ENCODE results near the gene FTO. TPM values are rescaled to one million over a fixed set of nuclear protein-coding genes. Genes with fewer than 3 reads are reported as not detected.

Gene FTO
- total RNA-seq, 1 donor from 2014 or later = 67.7 TPM

- intact Hi-C loops (cut with micrococcal nuclease) = loop anchor here (10.0 kb wide), 1 partner anchor 179 kb away; no protein-coding TSS in a partner anchor
Measured at GRCh38 chr16:53895433-53895832, 191.5 kb downstream of the FTO start.

DNA sequence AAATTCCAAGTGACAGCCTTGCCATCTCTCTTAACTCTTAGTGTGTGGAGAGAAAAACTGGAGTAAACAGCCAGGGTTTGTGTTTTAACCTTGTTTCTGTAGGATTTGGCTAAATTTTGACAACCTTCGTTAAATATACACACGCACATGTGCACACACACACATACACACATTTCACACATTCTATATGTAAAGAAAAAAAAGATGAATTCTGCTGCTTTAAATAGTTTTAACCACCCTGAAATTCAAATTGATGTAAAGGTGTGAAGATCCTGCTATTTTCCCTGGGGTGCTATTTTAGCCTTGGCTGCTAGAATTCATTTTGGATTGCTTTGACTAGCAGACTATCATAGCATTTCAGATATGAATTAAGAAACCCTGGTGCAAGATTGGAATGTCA is 191.9 kb downstream of the FTO start:
- intact Hi-C loops (cut with micrococcal nuclease) = loop anchor here (10.0 kb wide), 1 partner anchor 179 kb away; no protein-coding TSS in a partner anchor

GRCh38 chr16:53896722-53897121 is 192.8 kb downstream of the FTO start:
- intact Hi-C loops (cut with micrococcal nuclease) = loop anchor here (10.0 kb wide), 1 partner anchor 178 kb away; no protein-coding TSS in a partner anchor

GRCh38 chr16:53898993-53899392 is 195.0 kb downstream of the FTO start:
- intact Hi-C loops (cut with micrococcal nuclease) = loop anchor here (10.0 kb wide), 1 partner anchor 176 kb away; no protein-coding TSS in a partner anchor

- intact Hi-C loops (cut with micrococcal nuclease) = loop anchor here (10.0 kb wide), 1 partner anchor 175 kb away; no protein-coding TSS in a partner anchor
Measured at GRCh38 chr16:53899431-53899830, 195.5 kb downstream of the FTO start.

GRCh38 chr16:53900667-53901066 is 196.7 kb downstream of the FTO start:
- intact Hi-C loops (cut with micrococcal nuclease) = no loop called here

- intact Hi-C loops (cut with micrococcal nuclease) = no loop called here
Measured at GRCh38 chr16:53901408-53901807, 197.5 kb downstream of the FTO start.

DNA sequence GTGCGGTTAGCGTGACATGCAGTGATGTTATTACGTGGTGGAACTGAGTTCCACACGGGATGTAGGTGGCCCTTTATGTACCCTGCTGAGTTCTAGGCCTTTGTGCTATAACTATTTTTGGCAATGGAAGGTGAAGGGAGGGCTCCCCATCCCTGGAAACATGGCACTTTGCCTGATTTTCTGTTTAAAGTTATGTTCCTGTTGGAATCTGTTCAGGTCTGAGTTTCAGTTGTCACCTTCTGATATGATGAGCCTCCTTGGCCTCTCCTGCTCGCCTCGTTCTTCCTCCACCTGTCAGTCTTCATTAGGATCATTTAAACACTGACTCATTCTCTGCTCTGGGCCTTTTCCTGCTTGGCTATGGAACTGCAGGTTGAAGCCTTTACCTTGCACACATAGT is 200.6 kb downstream of the FTO start:
- intact Hi-C loops (cut with micrococcal nuclease) = no loop called here

DNA sequence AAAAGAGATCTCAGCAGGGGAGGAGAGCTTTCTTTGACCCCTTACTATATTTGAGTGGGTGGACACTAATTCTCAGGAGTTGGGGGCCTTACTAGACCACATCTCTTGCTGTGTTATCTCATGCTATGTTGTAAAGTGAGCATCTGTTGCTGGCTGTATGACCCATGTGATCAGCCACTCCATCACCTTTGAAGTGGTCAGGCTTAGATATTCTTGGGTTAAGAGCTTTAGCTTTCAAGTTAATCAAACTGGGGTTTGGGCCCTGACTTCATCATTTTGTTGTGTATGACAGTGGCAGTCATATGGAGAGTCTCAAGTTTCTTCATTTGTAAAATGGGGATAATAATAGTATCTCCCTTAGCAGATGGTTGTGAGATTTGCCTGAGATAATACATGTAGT is 201.1 kb downstream of the FTO start:
- intact Hi-C loops (cut with micrococcal nuclease) = no loop called here

DNA sequence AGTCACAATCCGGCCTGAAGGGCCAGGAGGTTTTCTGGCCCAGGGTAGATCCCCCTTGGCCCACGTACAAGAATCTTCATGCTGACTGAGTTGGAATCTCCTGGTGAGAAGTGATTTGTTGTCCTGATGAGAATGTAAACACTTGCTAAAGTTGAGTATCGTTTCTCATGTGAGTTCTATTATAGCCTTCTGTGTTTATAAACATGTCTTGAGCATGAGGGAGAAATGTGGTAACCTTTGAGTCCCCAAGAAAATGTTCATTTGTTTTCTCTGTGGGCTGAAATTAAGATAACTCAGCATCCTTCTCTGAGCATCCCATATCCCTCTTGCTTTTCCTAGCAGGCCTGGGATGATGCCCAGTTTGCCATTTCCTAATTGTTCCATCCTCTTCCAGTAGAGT is 204.8 kb downstream of the FTO start:
- intact Hi-C loops (cut with micrococcal nuclease) = no loop called here

GRCh38 chr16:53910990-53911389 is 207.0 kb downstream of the FTO start:
- intact Hi-C loops (cut with micrococcal nuclease) = loop anchor here (5.0 to 10.0 kb wide), 3 partner anchors 394 to 856 kb away; partner anchors contain the start of genes CHD9 and CHD9NB

- intact Hi-C loops (cut with micrococcal nuclease) = loop anchor here (5.0 to 10.0 kb wide), 3 partner anchors 394 to 857 kb away; partner anchors contain the start of genes CHD9 and CHD9NB
Measured at GRCh38 chr16:53911513-53911912, 207.6 kb downstream of the FTO start.

- intact Hi-C loops (cut with micrococcal nuclease) = loop anchor here (1.0 to 10.0 kb wide), 8 partner anchors 10 to 1018 kb away; partner anchors contain the start of genes CHD9, CHD9NB, FTO and IRX5
Measured at GRCh38 chr16:53912155-53912554, 208.2 kb downstream of the FTO start.

DNA sequence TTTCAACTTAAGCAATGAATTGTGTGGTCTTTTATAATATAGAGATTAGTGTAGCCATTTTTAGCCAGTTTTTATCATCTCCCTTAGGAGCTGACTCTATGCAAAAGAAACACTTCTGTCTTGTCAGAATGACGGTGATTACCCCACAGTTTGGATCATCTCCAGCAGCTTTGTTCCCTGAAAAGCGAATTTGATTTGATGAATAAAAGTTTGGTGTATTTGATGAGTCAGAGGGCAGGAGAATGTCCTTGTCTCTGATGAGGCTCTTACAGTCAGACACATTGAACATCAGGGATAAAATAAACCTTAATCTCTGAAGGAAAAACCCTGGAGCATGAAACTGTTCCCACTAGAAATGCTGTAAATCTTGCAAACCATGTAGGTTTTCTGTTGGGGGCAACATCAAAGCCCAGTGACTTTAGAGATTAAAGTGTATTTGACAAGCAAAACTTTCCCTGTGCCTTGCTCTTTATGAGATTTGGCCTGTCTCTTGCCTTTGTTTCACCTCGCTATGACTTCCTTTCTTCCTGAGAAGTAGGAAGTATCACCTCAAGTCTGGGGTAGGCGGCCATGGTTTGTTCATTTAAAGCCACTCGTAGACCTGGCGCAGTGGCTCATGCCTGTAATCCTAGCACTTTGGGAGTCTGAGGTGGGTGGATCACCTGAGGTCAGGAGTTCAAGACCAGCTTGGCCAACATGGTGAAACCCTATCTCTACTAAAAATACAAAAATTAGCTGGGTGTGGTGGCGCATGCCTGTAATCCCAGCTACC is 209.3 kb downstream of the FTO start:
- intact Hi-C loops (cut with micrococcal nuclease) = loop anchor here (2.0 to 10.0 kb wide), 4 partner anchors 40 to 858 kb away; partner anchors contain the start of genes CHD9 and CHD9NB

GRCh38 chr16:53913920-53914319 is 210.0 kb downstream of the FTO start:
- intact Hi-C loops (cut with micrococcal nuclease) = loop anchor here (2.0 to 10.0 kb wide), 4 partner anchors 39 to 859 kb away; partner anchors contain the start of genes CHD9 and CHD9NB

DNA sequence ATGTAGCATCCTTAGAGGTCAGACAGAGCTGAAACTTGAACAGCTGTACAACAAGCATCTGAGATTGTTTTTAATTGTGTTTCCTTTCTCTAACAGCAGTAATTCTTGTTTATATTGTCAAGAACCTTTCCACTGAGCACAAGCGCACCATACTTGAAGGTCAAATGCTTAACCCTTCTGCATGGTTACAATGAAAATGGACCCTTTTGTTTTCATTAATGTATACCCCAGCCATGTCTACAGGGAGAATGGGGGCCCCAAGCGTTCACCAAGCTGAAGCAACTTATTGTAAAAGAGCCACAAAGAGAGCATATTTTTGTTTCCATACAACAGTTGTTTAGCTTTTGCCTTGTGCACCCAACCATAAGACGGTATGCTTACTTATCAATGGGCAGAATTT is 210.8 kb downstream of the FTO start:
- intact Hi-C loops (cut with micrococcal nuclease) = loop anchor here (5.0 to 10.0 kb wide), 3 partner anchors 397 to 860 kb away; partner anchors contain the start of genes CHD9 and CHD9NB

- intact Hi-C loops (cut with micrococcal nuclease) = loop anchor here (10.0 kb wide), 1 partner anchor 861 kb away; the partner anchor contains the start of genes CHD9 and CHD9NB
Measured at GRCh38 chr16:53915452-53916160, 211.7 kb downstream of the FTO start.

- intact Hi-C loops (cut with micrococcal nuclease) = no loop called here
Measured at GRCh38 chr16:53920988-53921387, 217.0 kb downstream of the FTO start.

GRCh38 chr16:53922067-53922806 is 218.3 kb downstream of the FTO start:
- intact Hi-C loops (cut with micrococcal nuclease) = loop anchor here (1.0 kb wide), 1 partner anchor 10 kb away; no protein-coding TSS in a partner anchor

DNA sequence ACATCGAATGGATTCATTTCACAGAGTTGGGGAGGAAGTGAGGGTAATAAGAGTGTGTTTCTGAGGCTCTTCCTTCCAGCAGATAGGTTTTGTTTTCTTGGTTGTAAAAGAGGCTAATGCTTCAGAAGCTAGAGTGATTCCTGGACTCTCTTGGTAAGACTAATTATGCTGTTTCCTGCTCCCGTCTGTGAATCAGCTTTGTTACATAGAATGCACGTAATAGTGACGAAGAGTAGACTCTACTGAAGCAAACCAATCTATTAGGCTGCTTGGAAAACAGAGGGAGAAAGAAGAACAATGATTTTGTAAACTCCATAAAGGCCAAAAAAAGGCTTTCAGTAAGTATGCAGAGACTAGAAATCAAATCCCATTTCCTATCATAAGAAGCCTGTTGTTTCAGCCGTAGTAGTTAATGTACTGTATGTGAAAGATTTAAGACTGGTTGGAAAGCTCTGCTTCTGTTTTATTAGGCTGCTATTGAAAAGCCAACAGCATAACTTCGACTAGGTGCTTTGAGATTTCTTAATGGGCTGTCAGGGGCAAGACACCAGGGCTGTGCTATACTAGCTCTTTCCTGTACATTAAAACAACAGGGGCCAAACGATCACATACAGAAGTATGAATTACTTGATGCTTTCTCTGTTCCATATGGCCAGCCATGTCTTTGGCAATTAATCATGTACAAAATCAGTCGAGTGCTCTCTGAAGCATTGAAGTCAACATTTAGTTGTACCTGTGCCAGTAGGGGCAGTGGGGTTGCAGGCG is 219.0 kb downstream of the FTO start:
- intact Hi-C loops (cut with micrococcal nuclease) = loop anchor here (1.0 kb wide), 1 partner anchor 11 kb away; no protein-coding TSS in a partner anchor
